Keratinocyte (primary cell): Measurements from ENCODE around the gene KRTAP22-1.

Experiments
- EZH2 ChIP-seq: IDR thresholded peaks from one replicate; pipeline ENCODE4 v1.6.1; 2012; ENCODE audit warnings: inconsistent platforms, mild to moderate bottlenecking, low read length, moderate library complexity
- TF ChIP-seq, protein P1 (sequence below), 3 experiments: IDR thresholded peaks in 1 of 3; conservative IDR thresholded peaks in 1 of 3; optimal IDR thresholded peaks in 1 of 3; 2 replicates in 2 of 3; 3 replicates in 1 of 3; pipeline versions ENCODE3 to v1.5.1; 2011; ENCODE audit warnings: low read length in 3 of 3, mild to moderate bottlenecking in 3 of 3, moderate library complexity in 2 of 3, control low read depth in 1 of 3, inconsistent platforms in 1 of 3; ENCODE audit not compliant: insufficient read depth in 2 of 3; ENCODE audit errors: extremely low read depth in 1 of 3

DNA sequence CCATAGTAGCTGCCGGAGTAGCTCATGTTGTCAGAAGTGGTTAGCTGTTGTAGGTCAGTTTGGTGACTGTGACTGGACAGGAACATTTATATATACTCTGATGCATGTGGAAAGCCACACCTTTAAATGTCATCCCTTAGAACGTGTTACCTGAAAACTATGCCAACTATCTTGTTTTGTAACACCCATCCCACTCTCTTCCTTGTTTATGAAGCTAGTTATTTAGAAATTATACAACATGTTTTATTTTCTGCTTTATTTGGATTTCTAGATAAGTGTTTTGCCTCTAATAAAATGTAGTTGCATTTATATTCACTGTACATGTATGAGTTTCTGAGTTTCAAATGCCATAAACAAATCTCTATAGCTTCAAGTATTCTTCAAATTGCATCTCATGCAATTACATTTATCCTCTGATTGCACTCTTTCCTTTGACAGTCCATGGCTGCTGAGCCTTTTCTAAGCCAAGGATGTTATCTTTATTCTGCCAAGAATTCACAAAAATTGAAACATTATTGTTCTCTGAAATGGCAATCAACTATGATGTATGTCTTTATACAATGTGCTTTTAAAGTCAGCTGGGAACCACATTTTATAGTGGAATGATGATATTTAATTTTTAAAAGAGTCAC lies 39.5 kb upstream of the KRTAP22-1 start, which contains the start of gene KRTAP19-7:
- TF ChIP-seq, protein P1, sequence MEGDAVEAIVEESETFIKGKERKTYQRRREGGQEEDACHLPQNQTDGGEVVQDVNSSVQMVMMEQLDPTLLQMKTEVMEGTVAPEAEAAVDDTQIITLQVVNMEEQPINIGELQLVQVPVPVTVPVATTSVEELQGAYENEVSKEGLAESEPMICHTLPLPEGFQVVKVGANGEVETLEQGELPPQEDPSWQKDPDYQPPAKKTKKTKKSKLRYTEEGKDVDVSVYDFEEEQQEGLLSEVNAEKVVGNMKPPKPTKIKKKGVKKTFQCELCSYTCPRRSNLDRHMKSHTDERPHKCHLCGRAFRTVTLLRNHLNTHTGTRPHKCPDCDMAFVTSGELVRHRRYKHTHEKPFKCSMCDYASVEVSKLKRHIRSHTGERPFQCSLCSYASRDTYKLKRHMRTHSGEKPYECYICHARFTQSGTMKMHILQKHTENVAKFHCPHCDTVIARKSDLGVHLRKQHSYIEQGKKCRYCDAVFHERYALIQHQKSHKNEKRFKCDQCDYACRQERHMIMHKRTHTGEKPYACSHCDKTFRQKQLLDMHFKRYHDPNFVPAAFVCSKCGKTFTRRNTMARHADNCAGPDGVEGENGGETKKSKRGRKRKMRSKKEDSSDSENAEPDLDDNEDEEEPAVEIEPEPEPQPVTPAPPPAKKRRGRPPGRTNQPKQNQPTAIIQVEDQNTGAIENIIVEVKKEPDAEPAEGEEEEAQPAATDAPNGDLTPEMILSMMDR (optimal IDR thresholded peaks at IDR 0.05 in 1 of 3, IDR thresholded peaks at IDR 0.05 in 1 of 3, conservative IDR thresholded peaks at IDR 0.05 in 1 of 3; ENCODE audit: extremely low read depth in 1 of 3, insufficient read depth in 2 of 3, low read length in 3 of 3): no peak
- no peak for TF ChIP-seq EZH2
